ENCODE data around the gene VSIG10L2. TPM values are rescaled to one million over a fixed set of nuclear protein-coding genes. Genes with fewer than 3 reads are reported as not detected.

Gene VSIG10L2
- total RNA-seq, 2 donors from 2014 or later: not detected

- DNase-seq (ENCODE audit: low spot score): no peak
- Histone ChIP-seq H3K27me3 (no peaks in the 10 kb centered on the region), H3K9me3 (no peaks in the 10 kb centered on the region), H3K4me1 (no peaks in the 10 kb centered on the region), H3K36me3 (peaks cover 8% of the 10 kb centered on the region), H3K27ac (no peak overlapping the region), H3K4me3 (no peak overlapping the region)
- no peak for TF ChIP-seq CTCF (IDR thresholded peaks at IDR 0.05)
These were observed 56.3 kb downstream of the VSIG10L2 start for GRCh38 chr11:126002181-126002580.

Other genes starting within 250 kb of the VSIG10L2 start
- not detected for gene PATE1, start 199.8 kb upstream of the VSIG10L2 start, total RNA-seq
- not detected for gene PATE2, start 167.2 kb upstream of the VSIG10L2 start, total RNA-seq
- not detected for gene PATE3, start 157.9 kb upstream of the VSIG10L2 start, total RNA-seq
- not detected for gene PATE4, start 112.7 kb upstream of the VSIG10L2 start, total RNA-seq
- 1 to 10 TPM; 3.5 to 3.7 TPM for gene HYLS1, start 58.4 kb upstream of the VSIG10L2 start, total RNA-seq
- 1 to 10 TPM; 3.1 to 8.7 TPM for gene PUS3, start 42.8 kb upstream of the VSIG10L2 start, total RNA-seq
- not detected for gene DDX25, start 41.5 kb upstream of the VSIG10L2 start, total RNA-seq
- 10 to 100 TPM; 17.6 to 21.9 TPM for gene CDON, start 116.8 kb downstream of the VSIG10L2 start, total RNA-seq

Data from right atrium auricular region (tissue), 2 donors.